Measurements from ENCODE around the gene ABCB9. TPM values are rescaled to one million over a fixed set of nuclear protein-coding genes. Genes with fewer than 3 reads are reported as not detected.

ABCB9 gene
- total and polyA plus RNA-seq, 2 donors, result 1.8 to 2.1 TPM

GRCh38 chr12:122937622-122938091 lies 28.6 kb downstream of the ABCB9 start:
- 96% methylated on average over 3 of the region's 3 CpGs for WGBS
- no peak overlapping the region for H3K27ac ChIP-seq (ENCODE audit: low read depth in 1 of 2, low read length in 1 of 2)

GRCh38 chr12:122935318-122935717 lies 30.9 kb downstream of the ABCB9 start:
- WGBS, result 98% methylated on average over 8 of the region's 8 CpGs
- Histone ChIP-seq H3K9me3 (ENCODE audit: control insufficient read depth in 2 of 2, insufficient read depth in 1 of 2, low read length in 1 of 2) (peaks cover 0 to 5% of the 10 kb centered on the region in 2 donors), H3K36me3 (ENCODE audit: control insufficient read depth in 2 of 2, insufficient read depth in 2 of 2, low read length in 1 of 2) (no peaks in the 10 kb centered on the region), H3K4me3 (ENCODE audit: low read length in 2 of 2) (no peak overlapping the region), H3K27me3 (ENCODE audit: control insufficient read depth in 2 of 2, insufficient read depth in 1 of 2, low read length in 1 of 2) (no peaks in the 10 kb centered on the region), H3K4me1 (ENCODE audit: control insufficient read depth in 2 of 2, insufficient read depth in 2 of 2, low read length in 2 of 2) (no peaks in the 10 kb centered on the region), H3K27ac (ENCODE audit: low read depth in 1 of 2, low read length in 1 of 2) (no peak overlapping the region)
- no peak for DNase-seq (ENCODE audit: low read depth in 6 of 9, low spot score in 9 of 9)

More at GRCh38 chr12:122937622-122938091, 28.6 kb downstream of the ABCB9 start:
- Histone ChIP-seq H3K9me3 (ENCODE audit: control insufficient read depth in 2 of 2, insufficient read depth in 1 of 2, low read length in 1 of 2) (peaks cover 0 to 5% of the 10 kb centered on the region in 2 donors), H3K27me3 (ENCODE audit: control insufficient read depth in 2 of 2, insufficient read depth in 1 of 2, low read length in 1 of 2) (no peaks in the 10 kb centered on the region), H3K4me1 (ENCODE audit: control insufficient read depth in 2 of 2, insufficient read depth in 2 of 2, low read length in 2 of 2) (no peaks in the 10 kb centered on the region), H3K36me3 (ENCODE audit: control insufficient read depth in 2 of 2, insufficient read depth in 2 of 2, low read length in 1 of 2) (no peaks in the 10 kb centered on the region), H3K4me3 (ENCODE audit: low read length in 2 of 2) (no peak overlapping the region)
- DNase-seq (ENCODE audit: low read depth in 6 of 9, low spot score in 9 of 9), result no peak

- Histone ChIP-seq H3K27ac (ENCODE audit: low read depth in 1 of 2, low read length in 1 of 2) (no peak overlapping the region), H3K36me3 (ENCODE audit: control insufficient read depth in 2 of 2, insufficient read depth in 2 of 2, low read length in 1 of 2) (no peaks in the 10 kb centered on the region), H3K4me3 (ENCODE audit: low read length in 2 of 2) (no peak overlapping the region), H3K27me3 (ENCODE audit: control insufficient read depth in 2 of 2, insufficient read depth in 1 of 2, low read length in 1 of 2) (no peaks in the 10 kb centered on the region), H3K9me3 (ENCODE audit: control insufficient read depth in 2 of 2, insufficient read depth in 1 of 2, low read length in 1 of 2) (peaks cover 0 to 5% of the 10 kb centered on the region in 2 donors), H3K4me1 (ENCODE audit: control insufficient read depth in 2 of 2, insufficient read depth in 2 of 2, low read length in 2 of 2) (no peaks in the 10 kb centered on the region)
- WGBS, result 90% methylated on average over 3 of the region's 3 CpGs
- DNase-seq (ENCODE audit: low read depth in 6 of 9, low spot score in 9 of 9), result no peak
These were observed 31.5 kb downstream of the ABCB9 start for GRCh38 chr12:122934722-122935121.

- no peak for DNase-seq (ENCODE audit: low read depth in 6 of 9, low spot score in 9 of 9)
- H3K36me3 ChIP-seq (ENCODE audit: control insufficient read depth in 2 of 2, insufficient read depth in 2 of 2, low read length in 1 of 2), result no peaks in the 10 kb centered on the region
- no peaks in the 10 kb centered on the region for H3K27me3 ChIP-seq (ENCODE audit: control insufficient read depth in 2 of 2, insufficient read depth in 1 of 2, low read length in 1 of 2)
- peaks cover 0 to 8% of the 10 kb centered on the region in 2 donors for H3K4me1 ChIP-seq (ENCODE audit: control insufficient read depth in 2 of 2, insufficient read depth in 2 of 2, low read length in 2 of 2)
- no peak overlapping the region for H3K27ac ChIP-seq (ENCODE audit: low read depth in 1 of 2, low read length in 1 of 2)
- peaks cover 0 to 5% of the 10 kb centered on the region in 2 donors for H3K9me3 ChIP-seq (ENCODE audit: control insufficient read depth in 2 of 2, insufficient read depth in 1 of 2, low read length in 1 of 2)
- no peak overlapping the region for H3K4me3 ChIP-seq (ENCODE audit: low read length in 2 of 2)
- WGBS, result 98% methylated on average over 8 of the region's 8 CpGs
These were observed 34.1 kb downstream of the ABCB9 start for GRCh38 chr12:122932207-122932606.

- Histone ChIP-seq H3K4me1 (ENCODE audit: control insufficient read depth in 2 of 2, insufficient read depth in 2 of 2, low read length in 2 of 2) (peaks cover 0 to 8% of the 10 kb centered on the region in 2 donors), H3K4me3 (ENCODE audit: low read length in 2 of 2) (no peak overlapping the region), H3K36me3 (ENCODE audit: control insufficient read depth in 2 of 2, insufficient read depth in 2 of 2, low read length in 1 of 2) (no peaks in the 10 kb centered on the region), H3K9me3 (ENCODE audit: control insufficient read depth in 2 of 2, insufficient read depth in 1 of 2, low read length in 1 of 2) (peaks cover 0 to 2% of the 10 kb centered on the region in 2 donors), H3K27ac (ENCODE audit: low read depth in 1 of 2, low read length in 1 of 2) (no peak overlapping the region), H3K27me3 (ENCODE audit: control insufficient read depth in 2 of 2, insufficient read depth in 1 of 2, low read length in 1 of 2) (no peaks in the 10 kb centered on the region)
- 98% methylated on average over 23 of the region's 23 CpGs for WGBS
- no peak for DNase-seq (ENCODE audit: low read depth in 6 of 9, low spot score in 9 of 9)
These were observed 36.5 kb downstream of the ABCB9 start for GRCh38 chr12:122929812-122930211.

GRCh38 chr12:122929148-122929538 lies 37.1 kb downstream of the ABCB9 start:
- DNase-seq (ENCODE audit: low read depth in 6 of 9, low spot score in 9 of 9), result no peak
- Histone ChIP-seq H3K9me3 (ENCODE audit: control insufficient read depth in 2 of 2, insufficient read depth in 1 of 2, low read length in 1 of 2) (no peaks in the 10 kb centered on the region), H3K36me3 (ENCODE audit: control insufficient read depth in 2 of 2, insufficient read depth in 2 of 2, low read length in 1 of 2) (no peaks in the 10 kb centered on the region), H3K27me3 (ENCODE audit: control insufficient read depth in 2 of 2, insufficient read depth in 1 of 2, low read length in 1 of 2) (no peaks in the 10 kb centered on the region), H3K4me1 (ENCODE audit: control insufficient read depth in 2 of 2, insufficient read depth in 2 of 2, low read length in 2 of 2) (peaks cover 0 to 8% of the 10 kb centered on the region in 2 donors), H3K4me3 (ENCODE audit: low read length in 2 of 2) (no peak overlapping the region), H3K27ac (ENCODE audit: low read depth in 1 of 2, low read length in 1 of 2) (no peak overlapping the region)
- WGBS, result 97% methylated on average over 14 of the region's 14 CpGs

GRCh38 chr12:122928404-122929147 lies 37.7 kb downstream of the ABCB9 start:
- H3K4me3 ChIP-seq (ENCODE audit: low read length in 2 of 2), result no peak overlapping the region
- no peak for DNase-seq (ENCODE audit: low read depth in 6 of 9, low spot score in 9 of 9)
- WGBS, result 96% methylated on average over 12 of the region's 12 CpGs
- no peaks in the 10 kb centered on the region for H3K36me3 ChIP-seq (ENCODE audit: control insufficient read depth in 2 of 2, insufficient read depth in 2 of 2, low read length in 1 of 2)
- no peaks in the 10 kb centered on the region for H3K9me3 ChIP-seq (ENCODE audit: control insufficient read depth in 2 of 2, insufficient read depth in 1 of 2, low read length in 1 of 2)
- peaks cover 0 to 8% of the 10 kb centered on the region in 2 donors for H3K4me1 ChIP-seq (ENCODE audit: control insufficient read depth in 2 of 2, insufficient read depth in 2 of 2, low read length in 2 of 2)
- H3K27ac ChIP-seq (ENCODE audit: low read depth in 1 of 2, low read length in 1 of 2), result no peak overlapping the region
- H3K27me3 ChIP-seq (ENCODE audit: control insufficient read depth in 2 of 2, insufficient read depth in 1 of 2, low read length in 1 of 2), result no peaks in the 10 kb centered on the region

- no peak overlapping the region for H3K27ac ChIP-seq (ENCODE audit: low read depth in 1 of 2, low read length in 1 of 2)
- no peak for DNase-seq (ENCODE audit: low read depth in 6 of 9, low spot score in 9 of 9)
- no peaks in the 10 kb centered on the region for H3K27me3 ChIP-seq (ENCODE audit: control insufficient read depth in 2 of 2, insufficient read depth in 1 of 2, low read length in 1 of 2)
- no peak overlapping the region for H3K4me3 ChIP-seq (ENCODE audit: low read length in 2 of 2)
- WGBS, result 64% methylated on average over 11 of the region's 11 CpGs
- H3K4me1 ChIP-seq (ENCODE audit: control insufficient read depth in 2 of 2, insufficient read depth in 2 of 2, low read length in 2 of 2), result peaks cover 0 to 8% of the 10 kb centered on the region in 2 donors
- no peaks in the 10 kb centered on the region for H3K9me3 ChIP-seq (ENCODE audit: control insufficient read depth in 2 of 2, insufficient read depth in 1 of 2, low read length in 1 of 2)
- no peaks in the 10 kb centered on the region for H3K36me3 ChIP-seq (ENCODE audit: control insufficient read depth in 2 of 2, insufficient read depth in 2 of 2, low read length in 1 of 2)
These were observed 38.4 kb downstream of the ABCB9 start for GRCh38 chr12:122927756-122928403.

- WGBS, result 97% methylated on average over 8 of the region's 8 CpGs
- H3K27me3 ChIP-seq (ENCODE audit: control insufficient read depth in 2 of 2, insufficient read depth in 1 of 2, low read length in 1 of 2), result no peaks in the 10 kb centered on the region
- peaks cover 0 to 6% of the 10 kb centered on the region in 2 donors for H3K4me1 ChIP-seq (ENCODE audit: control insufficient read depth in 2 of 2, insufficient read depth in 2 of 2, low read length in 2 of 2)
- no peaks in the 10 kb centered on the region for H3K36me3 ChIP-seq (ENCODE audit: control insufficient read depth in 2 of 2, insufficient read depth in 2 of 2, low read length in 1 of 2)
- H3K27ac ChIP-seq (ENCODE audit: low read depth in 1 of 2, low read length in 1 of 2), result no peak overlapping the region
- H3K9me3 ChIP-seq (ENCODE audit: control insufficient read depth in 2 of 2, insufficient read depth in 1 of 2, low read length in 1 of 2), result no peaks in the 10 kb centered on the region
- DNase-seq (ENCODE audit: low read depth in 6 of 9, low spot score in 9 of 9), result no peak
- no peak overlapping the region for H3K4me3 ChIP-seq (ENCODE audit: low read length in 2 of 2)
These were observed 44.3 kb downstream of the ABCB9 start for GRCh38 chr12:122921917-122922316.

Data from thymus (tissue), 11 donors.